Right lobe of liver (tissue), 5 donors: ENCODE results near the gene RASSF7. TPM values are rescaled to one million over a fixed set of nuclear protein-coding genes. Genes with fewer than 3 reads are reported as not detected.

Experiments
- microRNA counts: library from miRNA; unstranded; fragments of <30 nt; microRNA quantifications from one replicate; lab custom pipeline; 2016
- microRNA-seq, 2 donors: library from miRNA; unstranded; fragments of <30 nt; microRNA quantifications; one replicate each; pipeline ENCODE4, GENCODE V29; 2019 to 2020
- small RNA-seq, 2 experiments: library from RNA; depleted of rRNA; stranded (forward); fragments of <200 nt; gene quantifications; one replicate each; pipeline ENCODE3, GENCODE V24; 2016
- total RNA-seq, 6 experiments: library from RNA; depleted of rRNA in 2 of 6; stranded (reverse); fragments of >200 nt in 2 of 6; fragmentation: NEBNext Ultra II Directional in 3 of 6; extraction: Animal tissue kit (Norgen Biotek cat#: 25700) in 3 of 6; gene quantifications; one replicate each; pipeline versions ENCODE4 v1.1.0 to v1.2.4, GENCODE V29; 2016 to 2023
- donor health status: DM: no; HTN: no; CAD: no.
- donor health status: DM: no; HTN: no; CAD: no.
- donor health status: DM: no; HTN: yes; CAD: no.
- donor health status: DM: no; HTN: yes; CAD: no.

Gene RASSF7
- total RNA-seq, 6 experiments from 2014 or later: 20.5 to 61.1 (median 39.5) TPM

MicroRNAs encoded within 50 kb of the gene (microRNA counts, 767-probe panel; counts per million panel counts)
- microRNA hsa-miR-210 (lab: Ali Mortazavi, UCI): 237 counts per million

Small RNA genes lying within 50 kb of the gene (microRNA-seq; reads per million reads assigned to microRNA genes)
- 252 to 336 reads per million in 2 donors for gene MIR210

Small RNA genes lying within 50 kb of the gene (small RNA-seq; reads per million reads assigned to genes)
- 16.2 to 16.4 reads per million in 2 experiments for gene MIR210

Other genes with a start within 250 kb of the RASSF7 start
- 100 to 1,000 TPM in 2 of 6 experiments, 10 to 100 TPM in 4; 15.7 to 159 (median 72.5) TPM for gene IFITM1, start 246.9 kb upstream of the RASSF7 start, total RNA-seq
- 1,000 to 10,000 TPM in 1 of 6 experiments, 100 to 1,000 TPM in 5; 445 to 1,124 (median 694) TPM for gene IFITM3, start 240.1 kb upstream of the RASSF7 start, total RNA-seq
- gene B4GALNT4, start 191.5 kb upstream of the RASSF7 start, total RNA-seq: under 1 TPM in 2 of 6 experiments, not detected in 4; 0.05 to 0.07 TPM
- 1 to 10 TPM in 1 of 6 experiments, under 1 TPM in 2, not detected in 3; 0.43 to 1.5 (median 0.47) TPM for gene PKP3, start 166.8 kb upstream of the RASSF7 start, total RNA-seq
- gene SIGIRR, start 146.0 kb upstream of the RASSF7 start, total RNA-seq: 100 to 1,000 TPM in 2 of 6 experiments, 10 to 100 TPM in 4; 48.2 to 133 (median 66.3) TPM
- 1 to 10 TPM in 1 of 6 experiments, under 1 TPM in 4, not detected in 1; 0.09 to 1.0 (median 0.28) TPM for gene ANO9, start 119.0 kb upstream of the RASSF7 start, total RNA-seq
- 10 to 100 TPM in 4 of 6 experiments, 1 to 10 TPM in 2; 8.4 to 21.9 (median 11.4) TPM for gene PTDSS2, start 110.7 kb upstream of the RASSF7 start, total RNA-seq
- 100 to 1,000 TPM in 2 of 6 experiments, 10 to 100 TPM in 4; 66.4 to 135 (median 76.2) TPM for gene RNH1, start 53.7 kb upstream of the RASSF7 start, total RNA-seq
- 10 to 100 TPM in 5 of 6 experiments, 1 to 10 TPM in 1; 7.6 to 20.9 (median 14.8) TPM for gene HRAS, start 25.4 kb upstream of the RASSF7 start, total RNA-seq
- 1 to 10 TPM in 1 of 6 experiments, under 1 TPM in 4, not detected in 1; 0.12 to 1.1 (median 0.71) TPM for gene LRRC56, start 23.4 kb upstream of the RASSF7 start, total RNA-seq
- 10 to 100 TPM in 1 of 6 experiments, 1 to 10 TPM in 5; 4.7 to 14.7 (median 7.9) TPM for gene LMNTD2, start 232 bp upstream of the RASSF7 start, total RNA-seq
- 10 to 100 TPM; 15.4 to 21.9 (median 20.3) TPM for gene PHRF1, start 15.5 kb downstream of the RASSF7 start, total RNA-seq
- gene IRF7, start 55.0 kb downstream of the RASSF7 start, total RNA-seq: 10 to 100 TPM; 27.3 to 72.8 (median 47.7) TPM
- 100 to 1,000 TPM in 2 of 6 experiments, 10 to 100 TPM in 4; 59.4 to 162 (median 80.7) TPM for gene CDHR5, start 64.0 kb downstream of the RASSF7 start, total RNA-seq
- gene SCT, start 66.2 kb downstream of the RASSF7 start, total RNA-seq: not detected
- under 1 TPM in 4 of 6 experiments, not detected in 2; 0.31 to 0.90 (median 0.41) TPM for gene DRD4, start 76.3 kb downstream of the RASSF7 start, total RNA-seq
- 10 to 100 TPM; 11.3 to 17.9 (median 14.0) TPM for gene DEAF1, start 134.3 kb downstream of the RASSF7 start, total RNA-seq
- gene TMEM80, start 134.8 kb downstream of the RASSF7 start, total RNA-seq: 10 to 100 TPM in 3 of 6 experiments, 1 to 10 TPM in 3; 6.9 to 15.5 (median 10.5) TPM
- 100 to 1,000 TPM in 5 of 6 experiments, 10 to 100 TPM in 1; 95.8 to 184 (median 120) TPM for gene EPS8L2, start 145.3 kb downstream of the RASSF7 start, total RNA-seq
- 100 to 1,000 TPM; 102 to 184 (median 150) TPM for gene TALDO1, start 186.5 kb downstream of the RASSF7 start, total RNA-seq
- 10 to 100 TPM; 15.8 to 31.9 (median 27.7) TPM for gene GATD1, start 216.5 kb downstream of the RASSF7 start, total RNA-seq
- gene CEND1, start 229.1 kb downstream of the RASSF7 start, total RNA-seq: not detected
- 10 to 100 TPM; 20.6 to 40.2 (median 29.9) TPM for gene SLC25A22, start 237.3 kb downstream of the RASSF7 start, total RNA-seq
- 10 to 100 TPM in 2 of 6 experiments, 1 to 10 TPM in 4; 6.5 to 11.8 (median 9.8) TPM for gene PIDD1, start 244.3 kb downstream of the RASSF7 start, total RNA-seq
- gene RPLP2, start 249.0 kb downstream of the RASSF7 start, total RNA-seq: 100 to 1,000 TPM; 212 to 574 (median 457) TPM